WTC11 (cell line): ENCODE results near the gene TSPAN33. TPM values are rescaled to one million over a fixed set of nuclear protein-coding genes. Genes with fewer than 3 reads are reported as not detected.

Experiments
- ATAC-seq: fragments of 200-7000 bp; cut with Tn5 transposase; 2 replicates; pipeline ENCODE4 v1.10.0; 2021; ENCODE audit warnings: mild to moderate bottlenecking, moderate library complexity
- Bru-seq: library from RNA; stranded (reverse); fragments of 400-500 nt; gene quantifications from one replicate; lab custom pipeline; 2021; lab: Mats Ljungman, UMichigan
- CTCF ChIA-PET: fragments of 300-600 bp; sonication (Branson Sonifier 250); formaldehyde crosslinking; loops from one replicate; lab custom pipeline; 2021; ENCODE audit warnings: antibody characterized with exemption; lab: Charles Lee
- POLR2A ChIA-PET: fragments of 350-600 bp; sonication (Branson Sonifier 250); formaldehyde crosslinking; loops from one replicate; lab custom pipeline; 2021; ENCODE audit warnings: antibody characterized with exemption; lab: Charles Lee
- DNase-seq: peaks from one replicate; pipeline ENCODE4 v3.0.0; 2021; ENCODE audit warnings: low spot score
- H3K27ac Mint-ChIP-seq: 2 replicates; pipeline ENCODE4 v1.8.0; 2021; ENCODE audit warnings: mixed read lengths
- H3K27me3 Mint-ChIP-seq: 2 replicates; pipeline ENCODE4 v1.8.0; 2021; ENCODE audit warnings: low read depth, mild to moderate bottlenecking, moderate library complexity, mixed read lengths
- H3K36me3 Mint-ChIP-seq: 2 replicates; pipeline ENCODE4 v1.8.0; 2021; ENCODE audit warnings: mixed read lengths
- H3K4me1 Mint-ChIP-seq: 2 replicates; pipeline ENCODE4 v1.8.0; 2022; ENCODE audit warnings: mixed read lengths
- H3K4me3 Mint-ChIP-seq: 2 replicates; pipeline ENCODE4 v1.8.0; 2021; ENCODE audit warnings: mild to moderate bottlenecking, moderate library complexity, mixed read lengths
- H3K9me3 Mint-ChIP-seq: 2 replicates; pipeline ENCODE4 v1.8.0; 2021; ENCODE audit warnings: mixed read lengths
- ATF1 ChIP-seq: sonication (generic); formaldehyde crosslinking; IDR thresholded peaks from 2 replicates; pipeline ENCODE4 v1.8.1; 2023; ENCODE audit warnings: mild to moderate bottlenecking, moderate library complexity, missing genetic modification reagents
- CREB1 ChIP-seq: sonication (generic); formaldehyde crosslinking; IDR thresholded peaks from 2 replicates; pipeline ENCODE4 v1.8.0; 2023; ENCODE audit warnings: mild to moderate bottlenecking, missing genetic modification reagents
- MAX ChIP-seq: sonication (generic); formaldehyde crosslinking; IDR thresholded peaks from 2 replicates; pipeline ENCODE4 v1.8.0; 2022; ENCODE audit warnings: mild to moderate bottlenecking, missing genetic modification reagents
- NFYB ChIP-seq: sonication (generic); formaldehyde crosslinking; conservative IDR thresholded peaks from 2 replicates; pipeline ENCODE4 v1.8.0; 2022; ENCODE audit warnings: low read depth, missing genetic modification reagents
- OVOL2 ChIP-seq: fragments of 250-450 bp; sonication (Bioruptor Pico); IDR thresholded peaks from 2 replicates; pipeline ENCODE4 v1.9.0; 2021; ENCODE audit warnings: mild to moderate bottlenecking, borderline replicate concordance
- PRDM15 ChIP-seq: sonication (generic); formaldehyde crosslinking; IDR thresholded peaks from 2 replicates; pipeline ENCODE4 v1.8.0; 2022; ENCODE audit warnings: missing genetic modification reagents
- PRRX2 ChIP-seq: fragments of 250-450 bp; sonication (Bioruptor Pico); IDR thresholded peaks from 2 replicates; pipeline ENCODE4 v1.8.0; 2021; ENCODE audit warnings: mild to moderate bottlenecking
- RELA ChIP-seq: sonication (generic); formaldehyde crosslinking; IDR thresholded peaks from 2 replicates; pipeline ENCODE4 v1.8.1; 2022; ENCODE audit warnings: missing genetic modification reagents, mild to moderate bottlenecking, borderline replicate concordance
- SP1 ChIP-seq: sonication (generic); formaldehyde crosslinking; conservative IDR thresholded peaks from 2 replicates; pipeline ENCODE4 v1.8.1; 2022; ENCODE audit warnings: missing genetic modification reagents
- TEAD1 ChIP-seq: sonication (generic); formaldehyde crosslinking; IDR thresholded peaks from 2 replicates; pipeline ENCODE4 v1.8.0; 2022; ENCODE audit warnings: mild to moderate bottlenecking, missing genetic modification reagents
- ZBTB43 ChIP-seq: sonication (generic); formaldehyde crosslinking; IDR thresholded peaks from 2 replicates; pipeline ENCODE4 v1.8.1; 2023; ENCODE audit warnings: mild to moderate bottlenecking, missing genetic modification reagents
- ZNF121 ChIP-seq: sonication (generic); formaldehyde crosslinking; IDR thresholded peaks from 2 replicates; pipeline ENCODE4 v1.8.0; 2023; ENCODE audit warnings: missing genetic modification reagents
- ZNF423 ChIP-seq: fragments of 250-450 bp; sonication (Bioruptor Pico); IDR thresholded peaks from 2 replicates; pipeline ENCODE4 v2.1.2; 2022; ENCODE audit warnings: mild to moderate bottlenecking, moderate library complexity
- ZNF512 ChIP-seq: sonication (generic); formaldehyde crosslinking; IDR thresholded peaks from 2 replicates; pipeline ENCODE4 v1.8.1; 2022; ENCODE audit warnings: missing genetic modification reagents, borderline replicate concordance
- long read RNA-seq, 3 experiments: library from RNA in 1 of 3; library from capped mRNA in 1 of 3; library from polyadenylated mRNA in 1 of 3; unstranded in 2 of 3; stranded (forward) in 1 of 3; transcript quantifications; one replicate each; pipeline ENCODE4 v2.0.0, GENCODE V29; 2021
- total RNA-seq: library from RNA; stranded (reverse); gene quantifications from 3 replicates; pipeline ENCODE4 v1.2.3, GENCODE V29; 2021

Gene TSPAN33
- 30.0 to 42.9 TPM (median 39.8 TPM) in 3 replicates for total RNA-seq
- Bru-seq, nascent RNA: percentile 63 among the genes with signal in this experiment
- long read RNA-seq, experiment 1, transcript TSPAN33-201 (8 exons, 1,863 nt): major isoform, 183 of 238 reads
- long read RNA-seq, experiment 1, partial matches to known transcripts: 25 of 238 reads
- long read RNA-seq, experiment 1, other reads (novel, unspliced or antisense): 30 of 238 reads
- long read RNA-seq, experiment 2, transcript TSPAN33-201 (8 exons, 1,863 nt): major isoform, 29 of 53 reads
- long read RNA-seq, experiment 2, partial matches to known transcripts: 7 of 53 reads
- long read RNA-seq, experiment 2, other reads (novel, unspliced or antisense): 15 of 53 reads
- long read RNA-seq, experiment 3, partial matches to known transcripts: 0 of 1 reads
- long read RNA-seq, experiment 3, other reads (novel, unspliced or antisense): 1 of 1 reads

- TF ChIP-seq MAX (CRISPR knock-in tag): 0 out of 2 replicates have a peak, but pooled peaks have one; percentile 18
- no peak for TF ChIP-seq PRRX2
- peak; percentile 87 for TF ChIP-seq NFYB (CRISPR knock-in tag)
- peak; percentile 17; the same call in 1 of the 2 replicates for TF ChIP-seq SP1 (CRISPR knock-in tag)
- DNase-seq (peak; percentile 88), ATAC-seq (peak; percentile 98)
- H3K27ac Mint-ChIP-seq: no peak within 1 kb of the TSS; the same call in 1 of the 2 replicates
- POLR2A ChIA-PET: interaction anchor here (0.6 to 0.9 kb wide), 2 partner anchors 13 to 24 kb away, joined by 3 read pairs; no protein-coding TSS in a partner anchor
- H3K36me3 Mint-ChIP-seq: peaks cover 4% of the 10 kb centered on the region; the same call in 1 of the 2 replicates
- peak within 1 kb of the TSS; percentile 78 for H3K4me3 Mint-ChIP-seq
- H3K4me1 Mint-ChIP-seq: peaks cover 14% of the 10 kb centered on the region
- CTCF ChIA-PET: interaction anchor here (0.8 to 1.9 kb wide), 5 partner anchors 20 to 197 kb away, joined by 3 to 24 read pairs (median 10); no protein-coding TSS in a partner anchor
- no peaks in the 10 kb centered on the region for H3K9me3 Mint-ChIP-seq
- peaks cover 38% of the 10 kb centered on the region for H3K27me3 Mint-ChIP-seq
These were observed at the start of gene TSPAN33 for GRCh38 chr7:129144095-129144833. TSPAN33 (plus strand) TSS chr7:129144707; CDS start chr7:129144981, 274 bp downstream.

GRCh38 chr7:129095258-129095657 is 49.2 kb upstream of the TSPAN33 start:
- H3K27ac Mint-ChIP-seq: no peak overlapping the region
- ATAC-seq: no peak
- peaks cover 8% of the 10 kb centered on the region for H3K4me1 Mint-ChIP-seq
- ChIA-PET POLR2A (no interaction called here), CTCF (interaction anchor here (0.6 kb wide), 1 partner anchor 133 kb away, joined by 4 read pairs; no protein-coding TSS in a partner anchor)
- no peak for TF ChIP-seq CREB1 (CRISPR knock-in tag)
- TF ChIP-seq ZNF121 (CRISPR knock-in tag): no peak
- TF ChIP-seq MAX (CRISPR knock-in tag): no peak
- no peak for TF ChIP-seq ZNF512
- no peak for TF ChIP-seq ZNF423 (CRISPR knock-in tag)
- no peak for TF ChIP-seq RELA (CRISPR knock-in tag)
- TF ChIP-seq ATF1 (CRISPR knock-in tag): no peak
- TF ChIP-seq ZBTB43: no peak
- TF ChIP-seq OVOL2 (CRISPR knock-in tag): no peak
- no peak for TF ChIP-seq TEAD1 (CRISPR knock-in tag)
- no peak for TF ChIP-seq PRDM15 (CRISPR knock-in tag)
- no peak for DNase-seq
- H3K4me3 Mint-ChIP-seq: no peak overlapping the region
- H3K36me3 Mint-ChIP-seq: no peaks in the 10 kb centered on the region
- H3K9me3 Mint-ChIP-seq: no peaks in the 10 kb centered on the region
- no peaks in the 10 kb centered on the region for H3K27me3 Mint-ChIP-seq
